ENCODE data around the gene COL8A2.

Gene COL8A2

DNA sequence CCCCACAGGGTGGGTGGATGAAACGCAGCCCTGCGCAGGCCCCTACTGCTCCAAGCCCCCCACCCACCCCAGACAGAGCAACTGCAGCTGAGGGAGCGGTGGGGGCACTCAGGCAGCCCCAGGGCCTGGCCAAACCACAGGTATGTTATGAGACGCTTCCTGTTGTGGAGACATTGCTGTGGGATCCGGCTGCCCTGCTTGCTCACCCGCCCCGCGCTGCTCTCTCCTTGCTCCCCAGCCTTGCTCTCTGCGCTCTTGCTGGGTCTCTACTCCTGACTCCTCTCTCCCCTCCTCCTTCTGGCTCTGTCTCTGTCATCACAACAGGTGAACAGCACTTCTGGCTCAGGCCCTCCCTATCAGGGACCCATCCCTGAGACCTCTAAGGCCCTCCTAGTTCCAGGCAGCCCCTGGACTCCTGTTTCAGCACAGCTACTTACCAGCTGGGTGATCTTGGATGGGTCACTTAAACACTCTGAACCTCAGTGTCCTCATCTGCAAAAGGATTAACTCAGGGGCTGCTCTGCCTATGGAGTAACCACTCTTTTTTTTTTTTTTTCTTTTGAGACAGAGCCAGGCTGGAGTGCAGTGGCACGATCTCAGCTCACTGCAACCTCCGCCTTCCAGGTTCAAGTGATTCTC is 15.9 kb downstream of the COL8A2 start:
- DNase-seq: no peak

DNA sequence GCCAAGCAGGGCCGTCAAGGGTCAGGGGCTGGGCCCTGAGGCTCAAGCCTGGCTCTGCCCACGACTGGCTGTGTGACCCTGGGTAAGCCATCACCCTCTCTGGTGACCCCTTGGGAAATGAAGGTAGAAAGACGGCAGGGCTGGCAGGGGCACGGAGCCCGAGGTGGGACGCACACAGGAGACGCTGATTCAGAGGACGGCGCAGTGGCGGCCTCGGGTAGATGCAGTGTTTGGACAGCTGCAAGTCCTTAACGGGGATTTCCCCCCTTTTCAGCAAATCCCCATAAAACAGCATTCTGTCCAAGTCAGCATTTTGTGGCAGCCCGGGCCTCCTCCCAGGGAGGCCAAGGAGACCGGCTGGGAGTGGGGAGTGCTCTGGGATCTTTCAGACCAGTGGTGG is 16.7 kb downstream of the COL8A2 start:
- DNase-seq: no peak

DNA sequence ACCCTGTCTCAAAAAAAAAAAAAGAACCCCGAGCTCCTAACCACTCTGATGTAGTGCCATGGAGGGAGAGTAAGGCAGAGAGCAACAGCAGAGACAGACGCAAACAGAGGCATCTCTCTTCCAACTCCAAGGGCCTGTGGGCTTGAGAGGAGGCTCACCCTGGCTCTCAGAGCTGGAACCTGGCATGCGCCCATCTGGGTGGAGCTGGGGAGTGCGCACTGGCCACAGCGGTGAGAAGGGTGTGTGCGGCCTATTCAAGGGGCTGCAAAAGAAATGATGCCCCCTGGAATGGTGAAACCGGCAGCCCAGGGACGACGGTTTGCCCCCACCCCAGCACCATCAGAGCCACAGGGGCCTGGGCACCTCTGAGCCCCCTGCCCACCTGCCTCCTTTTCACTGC is 17.6 kb downstream of the COL8A2 start:
- DNase-seq: no peak

DNA sequence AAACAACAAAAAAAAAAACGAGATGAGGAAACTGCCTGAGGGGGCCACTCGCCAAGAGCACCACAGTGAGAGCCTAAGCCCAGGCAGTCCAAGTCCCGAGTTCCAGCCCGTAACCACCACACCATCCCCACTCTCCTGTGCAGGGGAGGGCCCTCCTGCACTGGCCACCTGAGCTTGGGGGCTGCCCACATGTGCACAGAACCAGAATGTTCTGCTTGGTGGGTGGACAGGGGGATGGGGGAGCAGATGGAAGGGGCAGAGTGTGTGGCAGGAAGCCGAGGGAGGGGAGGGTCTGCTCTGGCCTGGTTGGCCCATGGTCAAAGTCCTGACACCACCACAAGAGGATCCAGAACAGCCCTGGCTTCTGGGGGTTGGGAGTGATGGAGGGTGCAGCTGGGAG is 18.8 kb downstream of the COL8A2 start:
- no peak for DNase-seq

DNA sequence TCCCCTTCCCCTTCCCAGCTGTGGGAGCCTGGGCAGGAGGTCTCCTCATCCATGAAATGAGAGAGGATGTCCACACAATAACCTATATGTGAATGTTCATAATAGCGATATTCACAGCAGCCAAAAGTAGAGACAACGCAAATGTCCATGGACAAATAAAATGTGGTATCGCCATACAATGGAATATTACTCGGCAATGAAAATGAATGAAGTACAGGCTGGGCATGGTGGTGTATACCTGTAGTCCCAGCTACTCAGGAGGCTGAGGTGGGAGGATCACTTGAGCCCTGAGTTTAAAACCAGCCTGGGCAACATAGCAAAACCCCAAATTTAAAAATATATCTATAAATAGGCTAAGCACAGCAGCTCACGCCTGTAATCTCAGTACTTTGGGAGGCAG is 23.5 kb downstream of the COL8A2 start:
- no peak for DNase-seq

DNA sequence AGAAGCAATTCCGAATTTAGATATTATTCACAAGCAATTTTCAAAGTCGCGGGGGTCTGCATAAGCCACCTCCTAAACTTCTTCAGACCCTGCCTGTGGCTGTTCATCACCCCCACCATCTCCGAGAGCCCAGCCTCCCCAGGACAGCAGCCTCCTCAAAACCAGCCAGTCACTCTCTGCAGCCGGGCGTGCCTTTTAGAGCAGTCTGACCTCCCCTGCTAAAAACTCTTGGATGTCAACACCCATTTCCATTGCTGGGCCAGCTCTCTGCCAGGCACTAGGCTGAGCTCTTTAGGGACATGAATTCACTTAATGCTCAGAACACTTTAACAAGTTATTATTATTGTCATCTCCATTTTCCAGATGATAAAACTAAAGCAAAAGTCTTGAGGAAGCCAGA is 24.6 kb downstream of the COL8A2 start:
- no peak for DNase-seq

DNA sequence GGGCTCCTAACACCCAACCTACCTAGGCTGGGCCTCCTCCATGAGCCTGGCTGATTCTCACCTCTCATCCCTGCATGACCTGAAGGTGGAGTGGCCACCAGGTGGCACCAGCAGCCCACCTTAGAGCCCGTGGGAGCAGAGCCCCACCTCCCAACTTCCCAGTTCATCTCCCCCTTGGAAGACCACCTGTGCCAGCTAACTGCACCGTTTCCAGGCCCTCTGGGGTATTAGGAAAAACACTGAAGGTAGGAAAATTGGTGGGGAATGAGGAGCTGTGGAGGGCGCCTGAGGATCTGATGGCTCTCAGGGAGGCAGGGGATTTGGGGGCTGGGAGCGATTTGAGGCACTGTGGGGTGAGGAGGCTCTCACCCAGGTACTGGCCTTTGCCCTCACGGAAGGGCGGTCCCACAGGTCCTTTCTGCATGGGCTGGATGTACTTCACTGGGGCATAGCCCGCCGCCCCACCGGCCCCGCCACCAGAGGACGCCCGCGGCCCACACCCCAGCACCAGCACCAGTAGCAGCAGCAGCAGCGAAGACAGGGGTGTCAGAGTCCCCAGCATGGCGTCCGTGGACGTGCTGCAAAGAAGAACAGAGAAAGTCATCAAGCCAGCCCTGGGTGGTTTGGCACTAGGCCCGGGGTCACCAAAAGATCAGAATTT is 25.2 kb downstream of the COL8A2 start:
- peak; percentile 71 to 78 for DNase-seq

DNA sequence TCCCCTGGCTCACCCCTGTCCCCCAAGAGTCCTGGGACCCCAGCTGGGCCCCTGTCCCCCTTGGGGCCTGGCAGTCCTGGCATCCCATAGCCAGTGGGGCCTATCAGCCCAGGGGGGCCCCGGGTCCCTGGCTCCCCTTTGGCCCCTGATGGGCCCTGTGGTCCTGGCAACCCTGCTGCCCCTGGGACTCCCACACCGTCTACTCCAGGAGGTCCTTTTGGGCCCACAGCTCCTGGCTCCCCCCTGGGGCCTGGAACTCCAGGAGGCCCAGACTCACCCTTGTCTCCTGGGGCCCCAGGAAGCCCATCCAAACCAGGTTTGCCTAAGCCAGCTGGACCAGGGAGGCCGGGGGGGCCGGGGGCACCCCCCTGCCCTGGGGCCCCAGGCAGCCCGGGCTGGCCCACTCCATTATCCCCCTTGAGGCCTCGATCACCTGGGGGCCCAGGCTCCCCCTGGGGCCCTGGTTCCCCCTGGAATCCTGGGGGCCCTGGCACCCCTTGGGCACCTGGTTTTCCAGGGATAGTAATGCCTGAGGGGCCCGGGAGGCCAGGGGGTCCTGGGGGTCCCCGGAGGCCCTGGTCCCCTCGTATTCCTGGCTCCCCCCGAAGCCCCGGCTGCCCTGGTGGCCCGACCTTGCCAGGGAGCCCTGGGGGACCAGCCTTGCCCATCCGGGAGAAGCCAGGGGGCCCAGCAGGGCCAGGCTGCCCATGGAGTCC is 26.2 kb downstream of the COL8A2 start:
- DNase-seq: no peak

DNA sequence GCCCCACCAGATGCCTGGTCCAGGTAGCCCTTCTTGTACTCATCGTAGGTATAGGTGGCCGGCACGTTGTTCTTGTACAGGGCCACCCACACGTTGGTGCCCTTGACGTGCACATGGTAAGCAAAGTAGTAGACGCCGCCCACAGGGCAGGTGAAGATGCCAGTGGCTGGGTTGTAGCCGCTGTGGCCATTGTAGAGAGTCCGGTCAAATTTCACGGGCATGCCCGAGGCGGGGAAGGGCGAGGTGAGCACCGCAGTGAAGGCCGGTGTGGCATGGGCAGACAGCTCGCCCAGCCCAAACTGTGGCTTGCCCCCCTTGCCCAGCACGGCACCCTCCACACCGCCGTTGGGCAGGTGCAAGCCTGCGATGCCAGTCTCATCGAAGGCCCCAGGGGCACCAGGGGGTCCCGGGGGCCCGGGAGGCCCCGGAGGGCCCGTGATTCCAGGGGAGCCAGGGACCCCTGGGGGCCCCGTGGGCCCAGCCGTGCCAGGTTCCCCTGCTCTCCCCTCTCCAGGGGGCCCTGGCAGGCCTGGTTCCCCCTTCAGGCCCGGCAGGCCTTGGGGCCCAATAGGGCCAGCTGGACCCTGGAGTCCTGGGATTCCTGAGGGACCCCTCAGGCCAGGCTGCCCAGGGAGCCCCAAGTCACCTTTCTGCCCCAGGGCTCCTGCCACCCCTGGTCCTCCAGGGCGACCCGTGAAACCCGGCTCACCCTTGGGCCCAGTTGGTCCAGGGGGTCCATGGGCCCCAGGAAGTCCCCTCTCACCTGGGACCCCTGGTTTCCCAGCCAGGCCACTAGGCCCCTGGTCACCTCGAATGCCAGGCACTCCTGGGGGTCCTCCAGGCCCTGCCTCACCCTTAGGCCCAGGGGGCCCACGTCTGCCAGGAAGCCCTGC is 27.1 kb downstream of the COL8A2 start:
- no peak for DNase-seq

DNA sequence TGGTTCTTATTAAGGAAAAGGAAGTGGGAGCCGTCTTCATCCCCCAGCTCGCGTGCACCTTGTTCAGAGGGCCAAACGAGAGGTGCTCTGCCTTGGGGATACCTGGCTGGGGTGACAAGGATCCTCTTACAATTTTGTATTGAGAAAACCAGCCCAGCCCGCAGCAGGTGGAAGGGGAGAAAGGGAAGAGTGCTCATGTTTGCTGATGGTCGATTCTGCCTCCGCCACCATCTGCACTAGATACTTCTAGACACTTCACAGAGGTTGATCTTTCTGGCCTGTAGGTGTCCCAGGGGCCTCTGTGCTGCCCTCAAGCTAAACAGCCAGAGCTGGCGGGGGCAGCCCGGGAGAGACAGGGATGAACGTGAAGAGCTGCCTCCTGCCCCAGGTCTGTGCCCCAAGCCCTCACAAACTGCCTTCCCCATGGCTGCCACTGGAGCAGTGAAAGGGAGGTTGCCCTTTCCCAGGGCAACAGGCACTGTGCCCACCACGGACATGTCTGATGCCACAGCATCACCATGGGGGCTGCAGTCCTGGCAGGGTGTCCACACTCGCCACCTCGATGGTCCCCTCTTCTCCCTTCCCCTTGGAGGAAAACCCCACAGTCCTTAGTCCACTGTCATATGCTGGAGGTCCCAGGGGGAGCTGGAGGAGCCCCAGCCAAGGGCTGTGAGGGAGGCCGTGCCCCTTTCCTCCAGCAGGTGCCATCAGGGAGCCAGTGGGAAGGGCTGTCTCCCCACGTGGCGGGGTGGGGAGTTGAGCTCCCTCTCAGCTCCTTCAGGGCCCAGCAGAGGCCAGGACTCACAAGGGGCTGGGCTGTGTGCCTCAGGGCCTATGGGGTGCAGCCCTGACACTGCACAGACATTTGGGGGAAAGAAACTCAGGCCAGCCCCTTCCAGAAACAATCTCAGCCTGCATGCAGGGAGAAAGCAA is 28.3 kb downstream of the COL8A2 start:
- DNase-seq: no peak

DNA sequence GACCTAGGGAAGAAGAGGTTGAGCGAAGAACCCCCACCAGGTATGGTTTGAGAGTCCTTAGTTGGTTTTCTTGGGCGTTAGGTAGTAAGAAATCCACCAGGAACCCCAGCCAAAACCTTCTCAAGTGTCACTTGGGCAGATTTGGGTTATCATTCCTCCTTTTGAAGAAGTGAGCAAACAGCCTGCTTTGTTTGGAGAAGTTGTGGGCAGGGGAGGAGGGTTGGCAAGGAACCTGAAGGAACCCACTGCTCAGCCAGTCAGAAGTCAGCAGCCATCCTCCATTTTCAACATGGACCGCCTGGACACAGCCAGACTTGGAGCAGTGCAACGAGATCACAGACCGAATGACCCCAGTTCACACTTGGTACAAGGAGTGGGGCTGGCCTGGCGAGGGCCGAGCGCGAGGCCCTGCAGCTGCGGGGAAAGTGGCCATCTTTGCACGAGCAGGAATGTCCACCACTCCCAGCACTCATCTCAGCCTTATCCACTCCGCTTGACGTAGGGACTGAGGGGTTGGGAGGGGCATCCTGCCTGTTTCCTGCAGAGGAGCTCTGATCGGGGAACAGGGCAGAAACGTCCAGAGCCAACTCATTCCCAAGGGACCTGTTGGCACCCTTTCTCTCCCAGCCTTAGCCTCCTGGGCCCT is 29.1 kb downstream of the COL8A2 start:
- no peak for DNase-seq

DNA sequence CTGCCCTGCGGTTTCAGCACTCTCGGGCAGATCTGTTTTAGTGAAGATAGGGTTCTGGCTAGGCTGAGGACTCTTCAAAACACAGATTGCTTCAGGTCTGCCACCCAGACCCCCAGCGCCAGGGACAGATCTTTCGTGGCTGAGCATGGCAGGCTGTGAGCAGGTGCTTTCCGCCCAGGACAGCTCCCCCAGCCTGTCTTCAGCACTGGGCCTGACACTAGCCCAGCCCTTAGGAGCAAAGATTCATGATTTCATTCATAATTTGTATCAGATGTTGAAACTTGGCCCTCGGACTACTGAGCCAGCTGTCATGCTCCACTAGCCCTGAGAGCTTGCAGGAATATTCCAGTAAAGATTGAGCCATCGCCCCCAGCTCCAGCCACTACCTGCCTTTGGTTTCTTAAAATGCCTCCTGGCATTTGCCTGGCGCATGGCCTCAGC is 30.4 kb downstream of the COL8A2 start:
- DNase-seq: no peak

DNA sequence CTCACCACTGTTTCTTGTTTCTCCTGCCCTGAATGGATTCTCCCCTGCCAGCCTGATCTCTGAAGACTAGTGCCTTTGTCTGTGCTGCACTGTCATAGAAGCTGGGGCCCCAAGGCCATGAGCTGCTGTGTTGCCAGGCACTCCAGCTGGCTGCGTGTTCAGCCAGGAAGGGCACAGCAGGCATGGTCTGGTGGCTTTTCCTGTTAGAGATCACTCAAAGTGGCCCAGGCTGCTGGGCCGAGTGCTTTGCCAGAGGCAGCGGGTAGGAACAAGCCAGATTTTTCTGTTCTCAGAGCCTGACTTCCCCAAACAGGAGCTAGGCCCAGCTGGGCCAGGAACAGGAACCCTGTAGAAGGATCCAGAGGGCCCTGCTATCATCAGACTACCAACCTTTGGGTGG is 31.1 kb downstream of the COL8A2 start:
- no peak for DNase-seq

DNA sequence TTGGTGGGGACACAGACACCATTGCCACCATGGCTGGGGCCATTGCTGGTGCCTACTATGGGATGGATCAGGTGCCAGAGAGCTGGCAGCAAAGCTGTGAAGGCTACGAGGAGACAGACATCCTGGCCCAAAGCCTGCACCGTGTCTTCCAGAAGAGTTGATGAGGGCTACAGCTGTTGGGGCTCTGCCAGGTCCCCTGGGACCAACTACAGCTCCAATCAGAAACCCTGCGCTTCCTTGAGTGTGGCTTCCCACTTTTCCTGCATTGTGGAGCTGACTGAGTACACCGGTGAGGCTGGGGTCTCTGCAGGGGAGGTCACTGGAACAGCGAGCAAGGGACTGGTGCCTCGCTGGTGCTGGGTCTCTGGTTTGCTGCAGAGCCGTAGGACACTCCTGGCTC is 31.8 kb downstream of the COL8A2 start:
- DNase-seq: no peak

DNA sequence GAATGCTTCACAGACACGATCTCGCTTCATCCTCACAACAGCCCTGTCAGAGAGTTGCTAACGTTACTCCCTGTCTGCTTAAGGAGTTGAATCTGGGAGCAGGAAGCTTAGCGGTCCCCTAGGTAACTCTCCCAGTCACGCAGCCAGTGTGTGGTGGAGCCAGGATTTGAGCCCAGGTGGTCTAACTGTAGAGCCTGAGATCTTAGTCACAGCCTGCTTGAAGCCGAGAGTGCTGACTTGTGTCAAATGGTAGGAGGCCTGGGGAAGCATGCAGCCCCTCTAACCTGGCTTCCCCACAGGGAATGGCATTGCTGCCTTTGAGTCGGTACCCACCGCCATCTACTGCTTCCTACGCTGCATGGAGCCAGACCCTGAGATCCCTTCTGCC is 32.2 kb downstream of the COL8A2 start:
- no peak for DNase-seq

DNA sequence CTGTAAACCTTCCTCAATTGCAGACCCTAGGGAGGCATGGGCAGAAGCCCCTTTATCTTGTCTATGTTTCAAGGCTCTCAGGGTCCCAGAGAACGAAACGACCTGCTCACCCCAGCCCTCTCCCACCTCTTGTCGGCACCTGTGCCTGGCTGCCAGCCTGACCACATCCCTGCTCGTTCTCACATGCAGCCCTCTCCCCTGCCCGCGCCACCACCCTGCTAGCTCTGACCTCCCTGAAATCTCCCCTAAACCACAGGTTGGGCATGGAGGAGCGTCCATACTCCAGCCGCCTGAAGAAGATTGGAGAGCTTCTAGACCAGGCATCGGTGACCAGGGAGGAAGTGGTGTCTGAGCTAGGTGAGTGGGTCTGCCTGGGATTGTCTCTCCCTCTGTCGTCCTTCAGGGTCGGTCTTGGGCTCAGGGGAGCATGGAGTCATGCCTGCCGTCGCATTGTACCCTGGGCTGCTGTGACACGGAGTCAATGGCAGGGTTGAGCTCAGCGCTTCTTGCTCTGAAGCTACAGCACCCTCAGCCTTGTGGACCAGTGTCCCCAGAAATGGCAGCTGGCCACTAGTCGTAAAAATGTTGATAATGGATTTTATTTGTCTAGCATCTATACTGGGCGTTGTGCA is 32.7 kb downstream of the COL8A2 start:
- DNase-seq: no peak

DNA sequence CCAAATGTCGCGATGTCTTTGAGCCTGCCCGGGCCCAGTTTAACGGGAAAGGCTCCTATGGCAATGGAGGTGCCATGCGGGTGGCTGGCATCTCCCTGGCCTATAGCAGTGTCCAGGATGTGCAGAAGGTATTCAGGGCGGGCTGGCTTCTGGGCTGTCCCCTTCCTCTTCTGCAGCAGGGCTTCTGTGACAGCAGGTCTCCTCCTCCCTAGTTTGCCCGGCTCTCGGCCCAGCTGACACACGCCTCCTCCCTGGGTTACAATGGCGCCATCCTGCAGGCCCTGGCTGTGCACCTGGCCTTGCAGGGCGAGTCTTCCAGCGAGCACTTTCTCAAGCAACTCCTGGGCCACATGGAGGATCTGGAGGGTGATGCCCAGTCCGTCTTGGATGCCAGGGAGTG is 33.3 kb downstream of the COL8A2 start:
- no peak for DNase-seq

DNA sequence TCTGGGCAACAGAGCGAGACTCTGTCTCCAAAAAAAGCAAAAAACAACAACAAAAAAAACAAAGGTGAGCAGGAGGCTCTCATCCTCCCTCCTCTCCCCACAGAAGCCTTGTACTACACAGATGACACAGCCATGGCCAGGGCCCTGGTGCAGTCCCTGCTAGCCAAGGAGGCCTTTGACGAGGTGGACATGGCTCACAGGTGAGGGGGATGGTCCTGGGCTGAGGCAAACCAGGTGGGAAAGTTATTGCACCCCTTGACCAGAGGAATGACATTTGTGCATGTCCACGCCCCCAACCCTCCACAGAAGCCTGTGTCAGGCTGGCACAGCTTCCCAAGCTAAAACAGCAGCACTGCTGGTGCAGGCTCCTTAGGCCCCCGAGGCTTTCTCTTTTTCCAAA is 33.9 kb downstream of the COL8A2 start:
- DNase-seq: no peak

DNA sequence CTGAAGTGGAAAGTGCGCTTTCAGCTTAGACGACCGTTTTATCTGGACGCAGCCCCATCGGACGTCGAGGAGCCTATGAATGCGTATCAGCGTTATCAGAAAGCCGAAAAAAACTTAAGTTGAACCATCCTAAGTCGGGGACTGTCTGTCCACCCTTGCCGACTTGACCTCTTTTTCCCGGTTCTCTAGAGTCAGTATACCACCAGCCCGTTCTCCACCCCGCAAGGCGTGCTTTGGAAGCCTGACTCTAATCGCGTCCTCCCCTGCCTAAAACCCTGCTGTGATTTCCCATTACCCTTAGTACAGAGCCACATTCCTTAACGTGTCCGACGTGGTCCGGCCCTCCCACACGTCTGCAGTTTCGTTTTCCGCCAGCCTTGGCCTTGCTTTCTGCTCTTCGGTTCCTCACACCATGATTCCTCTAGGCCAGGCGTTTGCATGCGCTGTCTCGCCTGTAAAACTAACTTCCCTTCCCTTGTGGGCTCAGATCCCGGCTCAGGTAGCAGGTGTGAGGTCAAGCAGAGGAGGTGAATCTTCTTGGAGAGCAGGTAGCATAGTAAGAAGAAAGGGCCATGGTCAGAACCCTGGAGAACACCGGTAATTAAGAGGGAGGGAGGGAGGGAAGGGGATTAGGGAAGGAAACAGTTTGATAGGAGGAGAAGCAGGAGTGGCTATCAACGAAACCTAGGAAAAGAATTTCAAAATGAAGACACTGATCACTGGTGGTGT is 35.5 kb downstream of the COL8A2 start:
- no peak for DNase-seq
